ENCODE data around the gene UBAP2.

GRCh38 chr9:34001951-34002350, 46.7 kb downstream of the UBAP2 start:
- TF ChIP-seq CTCF (IDR thresholded peaks at IDR 0.05) (no peak), POLR2A (IDR thresholded peaks at IDR 0.05) (no peak)
